Measurements from ENCODE around the gene ANKRD7.
A peak's percentile ranks its signal among the peaks of the same experiment; 100 is the strongest.

The ANKRD7 gene

GRCh38 chr7:118184565-118184940 is 40.0 kb upstream of the ANKRD7 start:
- peak overlapping the region; percentile 88 for H3K27ac ChIP-seq
- CTCF ChIA-PET: no interaction called here
- no peak for DNase-seq (ENCODE audit: low spot score)
- POLR2A ChIA-PET (ENCODE audit: low non-redundant PET): interaction anchor here (0.6 kb wide), 1 partner anchor 434 kb away, joined by 3 read pairs; no protein-coding TSS in a partner anchor
- TF ChIP-seq, protein P1, sequence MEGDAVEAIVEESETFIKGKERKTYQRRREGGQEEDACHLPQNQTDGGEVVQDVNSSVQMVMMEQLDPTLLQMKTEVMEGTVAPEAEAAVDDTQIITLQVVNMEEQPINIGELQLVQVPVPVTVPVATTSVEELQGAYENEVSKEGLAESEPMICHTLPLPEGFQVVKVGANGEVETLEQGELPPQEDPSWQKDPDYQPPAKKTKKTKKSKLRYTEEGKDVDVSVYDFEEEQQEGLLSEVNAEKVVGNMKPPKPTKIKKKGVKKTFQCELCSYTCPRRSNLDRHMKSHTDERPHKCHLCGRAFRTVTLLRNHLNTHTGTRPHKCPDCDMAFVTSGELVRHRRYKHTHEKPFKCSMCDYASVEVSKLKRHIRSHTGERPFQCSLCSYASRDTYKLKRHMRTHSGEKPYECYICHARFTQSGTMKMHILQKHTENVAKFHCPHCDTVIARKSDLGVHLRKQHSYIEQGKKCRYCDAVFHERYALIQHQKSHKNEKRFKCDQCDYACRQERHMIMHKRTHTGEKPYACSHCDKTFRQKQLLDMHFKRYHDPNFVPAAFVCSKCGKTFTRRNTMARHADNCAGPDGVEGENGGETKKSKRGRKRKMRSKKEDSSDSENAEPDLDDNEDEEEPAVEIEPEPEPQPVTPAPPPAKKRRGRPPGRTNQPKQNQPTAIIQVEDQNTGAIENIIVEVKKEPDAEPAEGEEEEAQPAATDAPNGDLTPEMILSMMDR (conservative IDR thresholded peaks at IDR 0.05; ENCODE audit: low read depth): no peak

GRCh38 chr7:118185163-118185860 is 39.2 kb upstream of the ANKRD7 start:
- DNase-seq (ENCODE audit: low spot score): no peak
- TF ChIP-seq, protein P1 (conservative IDR thresholded peaks at IDR 0.05; ENCODE audit: low read depth): no peak
- ChIA-PET POLR2A (ENCODE audit: low non-redundant PET) (no interaction called here), CTCF (no interaction called here)
- H3K27ac ChIP-seq: no peak overlapping the region

DNA sequence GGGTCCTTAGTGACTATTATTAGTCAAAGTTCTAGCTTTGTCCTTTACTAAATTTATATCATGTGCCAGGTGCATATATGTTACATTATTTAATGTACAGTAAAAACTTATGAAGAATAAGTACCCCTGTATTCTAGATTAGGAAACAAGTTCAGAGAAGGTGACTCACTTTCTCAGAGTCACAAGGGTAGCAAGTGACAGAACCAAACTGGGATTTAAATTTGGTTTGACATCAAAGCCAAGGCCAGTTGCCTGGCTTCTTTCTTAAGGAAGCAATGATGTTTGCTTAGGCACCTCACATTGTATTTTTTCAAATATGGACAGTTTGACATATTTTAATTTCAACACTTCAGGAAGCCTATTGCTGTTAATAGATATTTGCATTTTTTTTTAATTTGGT is 38.0 kb upstream of the ANKRD7 start:
- TF ChIP-seq, protein P1 (conservative IDR thresholded peaks at IDR 0.05; ENCODE audit: low read depth): no peak
- ChIA-PET CTCF (no interaction called here), POLR2A (ENCODE audit: low non-redundant PET) (no interaction called here)
- DNase-seq (ENCODE audit: low spot score): no peak
- H3K27ac ChIP-seq: no peak overlapping the region

DNA sequence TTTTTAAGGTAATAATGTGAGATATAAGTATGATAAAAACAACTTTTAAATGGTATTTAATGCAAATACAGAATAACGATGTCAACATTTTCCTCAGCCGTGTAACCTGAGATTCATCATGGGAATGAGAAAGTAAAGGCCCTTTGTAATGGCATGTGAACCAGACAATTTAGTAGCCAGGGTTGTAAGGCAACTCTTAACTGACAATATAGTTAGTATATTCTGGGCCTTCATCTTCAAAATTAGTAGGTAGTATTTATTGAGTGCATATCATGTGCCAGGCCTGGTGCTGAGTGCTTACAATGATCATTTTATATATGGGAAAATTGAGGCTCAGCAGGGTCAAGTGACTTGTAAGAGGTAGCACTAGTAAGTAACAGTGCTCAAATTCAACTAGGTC is 29.9 kb upstream of the ANKRD7 start:
- POLR2A ChIA-PET (ENCODE audit: low non-redundant PET): no interaction called here
- no peak overlapping the region for H3K27ac ChIP-seq
- TF ChIP-seq, protein P1 (conservative IDR thresholded peaks at IDR 0.05; ENCODE audit: low read depth): no peak
- no peak for DNase-seq (ENCODE audit: low spot score)
- CTCF ChIA-PET: interaction anchor here (0.6 kb wide), 1 partner anchor 1603 kb away, joined by 3 read pairs; no protein-coding TSS in a partner anchor

GRCh38 chr7:118195837-118196474 is 28.5 kb upstream of the ANKRD7 start:
- ChIA-PET POLR2A (ENCODE audit: low non-redundant PET) (no interaction called here), CTCF (interaction anchor here (0.6 to 0.9 kb wide), 3 partner anchors 11 to 1201 kb away, joined by 3 to 9 read pairs (median 3); no protein-coding TSS in a partner anchor)
- peak; percentile 10 for DNase-seq (ENCODE audit: low spot score)
- TF ChIP-seq, protein P1 (conservative IDR thresholded peaks at IDR 0.05; ENCODE audit: low read depth): peak; percentile 79
- no peak overlapping the region for H3K27ac ChIP-seq

DNA sequence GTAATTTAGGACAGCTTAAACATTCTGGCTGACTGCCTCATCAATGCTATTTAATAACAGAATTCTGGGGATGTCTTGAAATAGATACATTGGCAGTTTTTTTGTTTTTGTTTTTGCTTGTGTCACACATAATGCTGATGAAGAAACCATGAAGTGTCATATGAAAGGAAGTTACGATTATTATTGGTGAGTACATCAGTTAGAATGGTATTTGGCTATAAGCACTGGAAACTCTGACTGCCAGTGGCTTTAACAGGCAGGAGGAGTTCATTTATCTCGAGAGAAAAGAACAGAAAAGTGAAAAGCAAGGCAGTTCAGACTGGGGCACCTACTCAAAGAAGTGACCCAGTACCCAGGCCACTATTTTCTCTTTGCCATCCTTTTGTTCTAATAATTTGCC is 22.4 kb upstream of the ANKRD7 start:
- no peak for DNase-seq (ENCODE audit: low spot score)
- TF ChIP-seq, protein P1 (conservative IDR thresholded peaks at IDR 0.05; ENCODE audit: low read depth): no peak
- ChIA-PET POLR2A (ENCODE audit: low non-redundant PET) (no interaction called here), CTCF (no interaction called here)
- no peak overlapping the region for H3K27ac ChIP-seq

Measured in RWPE1 (cell line).